EH (cell line): ENCODE measurements around the gene IQSEC1.
A peak's percentile ranks its signal among the peaks of the same experiment; 100 is the strongest.

ENCODE experiments used
- DNase-seq: peaks from one replicate; pipeline ENCODE4 v3.0.0-alpha.2; 2015; ENCODE audit warnings: low read depth

IQSEC1 gene

GRCh38 chr3:12984023-12984823, 89.0 kb downstream of the IQSEC1 start:
- peak; percentile 74 for DNase-seq

- no peak for DNase-seq
Measured at GRCh38 chr3:12983319-12983718, 89.9 kb downstream of the IQSEC1 start.

GRCh38 chr3:12982619-12983101, 90.6 kb downstream of the IQSEC1 start:
- DNase-seq, result no peak

- DNase-seq, result no peak
Measured at GRCh38 chr3:12981306-12982275, 91.6 kb downstream of the IQSEC1 start.

GRCh38 chr3:12980596-12981290, 92.5 kb downstream of the IQSEC1 start:
- DNase-seq, result no peak

GRCh38 chr3:12979947-12980487, 93.2 kb downstream of the IQSEC1 start:
- no peak for DNase-seq

- DNase-seq, result no peak
Measured at GRCh38 chr3:12979151-12979946, 93.9 kb downstream of the IQSEC1 start.

- no peak for DNase-seq
Measured at GRCh38 chr3:12978682-12979081, 94.5 kb downstream of the IQSEC1 start.

- no peak for DNase-seq
Measured at GRCh38 chr3:12977117-12977808, 96.0 kb downstream of the IQSEC1 start.

GRCh38 chr3:12975748-12976522, 97.3 kb downstream of the IQSEC1 start:
- no peak for DNase-seq

- DNase-seq, result no peak
Measured at GRCh38 chr3:12974819-12975218, 98.4 kb downstream of the IQSEC1 start.

GRCh38 chr3:12974334-12974733, 98.9 kb downstream of the IQSEC1 start:
- no peak for DNase-seq

- DNase-seq, result no peak
Measured at GRCh38 chr3:12973827-12974226, 99.4 kb downstream of the IQSEC1 start.

- DNase-seq, result peak; percentile 28
Measured at GRCh38 chr3:12972781-12973702, 100.2 kb downstream of the IQSEC1 start.

GRCh38 chr3:12972043-12972442, 101.2 kb downstream of the IQSEC1 start:
- no peak for DNase-seq

- no peak for DNase-seq
Measured at GRCh38 chr3:12970684-12971083, 102.5 kb downstream of the IQSEC1 start.

- no peak for DNase-seq
Measured at GRCh38 chr3:12969486-12969885, 103.7 kb downstream of the IQSEC1 start.

GRCh38 chr3:12968541-12968940, 104.7 kb downstream of the IQSEC1 start:
- DNase-seq, result no peak
